WTC11 (cell line): ENCODE results near the gene ADAMTS2. TPM values are rescaled to one million over a fixed set of nuclear protein-coding genes. Genes with fewer than 3 reads are reported as not detected.

Source experiments
- ATAC-seq: fragments of 200-7000 bp; cut with Tn5 transposase; 2 replicates; pipeline ENCODE4 v1.10.0; 2021; ENCODE audit warnings: mild to moderate bottlenecking, moderate library complexity
- CTCF ChIA-PET: fragments of 300-600 bp; sonication (Branson Sonifier 250); formaldehyde crosslinking; loops from one replicate; lab custom pipeline; 2021; ENCODE audit warnings: antibody characterized with exemption; lab: Charles Lee
- POLR2A ChIA-PET: fragments of 350-600 bp; sonication (Branson Sonifier 250); formaldehyde crosslinking; loops from one replicate; lab custom pipeline; 2021; ENCODE audit warnings: antibody characterized with exemption; lab: Charles Lee
- DNase-seq: peaks from one replicate; pipeline ENCODE4 v3.0.0; 2021; ENCODE audit warnings: low spot score
- H3K27ac Mint-ChIP-seq: 2 replicates; pipeline ENCODE4 v1.8.0; 2021; ENCODE audit warnings: mixed read lengths
- H3K27me3 Mint-ChIP-seq: 2 replicates; pipeline ENCODE4 v1.8.0; 2021; ENCODE audit warnings: low read depth, mild to moderate bottlenecking, moderate library complexity, mixed read lengths
- H3K36me3 Mint-ChIP-seq: 2 replicates; pipeline ENCODE4 v1.8.0; 2021; ENCODE audit warnings: mixed read lengths
- H3K4me1 Mint-ChIP-seq: 2 replicates; pipeline ENCODE4 v1.8.0; 2022; ENCODE audit warnings: mixed read lengths
- H3K4me3 Mint-ChIP-seq: 2 replicates; pipeline ENCODE4 v1.8.0; 2021; ENCODE audit warnings: mild to moderate bottlenecking, moderate library complexity, mixed read lengths
- H3K9me3 Mint-ChIP-seq: 2 replicates; pipeline ENCODE4 v1.8.0; 2021; ENCODE audit warnings: mixed read lengths
- ATF2 ChIP-seq: sonication (generic); formaldehyde crosslinking; IDR thresholded peaks from 2 replicates; pipeline ENCODE4 v1.8.1; 2022; ENCODE audit warnings: low read depth, missing genetic modification reagents, borderline replicate concordance
- CBFB ChIP-seq: sonication (generic); formaldehyde crosslinking; IDR thresholded peaks from 2 replicates; pipeline ENCODE4 v1.8.1; 2022; ENCODE audit warnings: mild to moderate bottlenecking, low read depth, missing genetic modification reagents
- CREM ChIP-seq: sonication (generic); formaldehyde crosslinking; IDR thresholded peaks from 2 replicates; pipeline ENCODE4 v1.8.1; 2022; ENCODE audit warnings: mild to moderate bottlenecking, missing genetic modification reagents, moderate library complexity
- E2F5 ChIP-seq: sonication (generic); formaldehyde crosslinking; IDR thresholded peaks from 2 replicates; pipeline ENCODE4 v1.8.1; 2022; ENCODE audit warnings: mild to moderate bottlenecking, moderate library complexity, missing genetic modification reagents
- FOXP1 ChIP-seq: sonication (generic); formaldehyde crosslinking; IDR thresholded peaks from 2 replicates; pipeline ENCODE4 v1.8.0; 2022; ENCODE audit warnings: missing genetic modification reagents, mild to moderate bottlenecking, moderate library complexity, borderline replicate concordance
- MAX ChIP-seq: sonication (generic); formaldehyde crosslinking; IDR thresholded peaks from 2 replicates; pipeline ENCODE4 v1.8.0; 2022; ENCODE audit warnings: mild to moderate bottlenecking, missing genetic modification reagents
- NFATC4 ChIP-seq: fragments of 250-450 bp; sonication (Bioruptor Pico); IDR thresholded peaks from 2 replicates; pipeline ENCODE4 v1.9.0; 2021; ENCODE audit warnings: mild to moderate bottlenecking
- ZNF138 ChIP-seq: sonication (generic); formaldehyde crosslinking; conservative IDR thresholded peaks from 2 replicates; pipeline ENCODE4 v1.8.1; 2022; ENCODE audit warnings: mild to moderate bottlenecking, moderate library complexity, missing genetic modification reagents
- ZNF263 ChIP-seq: sonication (generic); formaldehyde crosslinking; IDR thresholded peaks from 2 replicates; pipeline ENCODE4 v1.8.1; 2022; ENCODE audit warnings: low read depth, mild to moderate bottlenecking, moderate library complexity, missing genetic modification reagents
- total RNA-seq: library from RNA; stranded (reverse); gene quantifications from 3 replicates; pipeline ENCODE4 v1.2.3, GENCODE V29; 2021
- TF ChIP-seq, protein P1 (sequence below): sonication (generic); formaldehyde crosslinking; IDR thresholded peaks from 2 replicates; pipeline ENCODE4 v1.8.0; 2022; ENCODE audit warnings: missing genetic modification reagents
- TF ChIP-seq, protein P2 (sequence below): sonication (generic); formaldehyde crosslinking; IDR thresholded peaks from 2 replicates; pipeline ENCODE4 v1.8.0; 2023; ENCODE audit warnings: missing genetic modification reagents, mild to moderate bottlenecking, borderline replicate concordance
- TF ChIP-seq, protein P3 (sequence below): sonication (generic); formaldehyde crosslinking; IDR thresholded peaks from 2 replicates; pipeline ENCODE4 v1.8.1; 2023; ENCODE audit warnings: mild to moderate bottlenecking, missing genetic modification reagents
- TF ChIP-seq, protein P4 (sequence below): sonication (generic); formaldehyde crosslinking; conservative IDR thresholded peaks from 2 replicates; pipeline ENCODE4 v1.8.1; 2022; ENCODE audit warnings: mild to moderate bottlenecking, missing genetic modification reagents
- TF ChIP-seq, protein P5 (sequence below): fragments of 250-450 bp; sonication (Bioruptor Pico); IDR thresholded peaks from 2 replicates; pipeline ENCODE4 v1.8.0; 2021; ENCODE audit warnings: mild to moderate bottlenecking

ADAMTS2 gene
- total RNA-seq, 1 experiment from 2014 or later, result 11.2 TPM

GRCh38 chr5:179218943-179219330 is 126.3 kb downstream of the ADAMTS2 start:
- ATAC-seq, result no peak
- no peak overlapping the region for H3K4me3 Mint-ChIP-seq
- DNase-seq, result no peak
- H3K9me3 Mint-ChIP-seq, result peaks cover 12% of the 10 kb centered on the region
- peaks cover 2% of the 10 kb centered on the region for H3K4me1 Mint-ChIP-seq
- ChIA-PET POLR2A (no interaction called here), CTCF (no interaction called here)
- H3K27me3 Mint-ChIP-seq, result peaks cover 5% of the 10 kb centered on the region
- H3K36me3 Mint-ChIP-seq, result peaks cover 12% of the 10 kb centered on the region
- no peak for TF ChIP-seq ZNF263
- TF ChIP-seq MAX (CRISPR knock-in tag), result no peak
- no peak for TF ChIP-seq CBFB (CRISPR knock-in tag)
- no peak for TF ChIP-seq ZNF138 (CRISPR knock-in tag)
- no peak for TF ChIP-seq ATF2
- TF ChIP-seq, protein P1, sequence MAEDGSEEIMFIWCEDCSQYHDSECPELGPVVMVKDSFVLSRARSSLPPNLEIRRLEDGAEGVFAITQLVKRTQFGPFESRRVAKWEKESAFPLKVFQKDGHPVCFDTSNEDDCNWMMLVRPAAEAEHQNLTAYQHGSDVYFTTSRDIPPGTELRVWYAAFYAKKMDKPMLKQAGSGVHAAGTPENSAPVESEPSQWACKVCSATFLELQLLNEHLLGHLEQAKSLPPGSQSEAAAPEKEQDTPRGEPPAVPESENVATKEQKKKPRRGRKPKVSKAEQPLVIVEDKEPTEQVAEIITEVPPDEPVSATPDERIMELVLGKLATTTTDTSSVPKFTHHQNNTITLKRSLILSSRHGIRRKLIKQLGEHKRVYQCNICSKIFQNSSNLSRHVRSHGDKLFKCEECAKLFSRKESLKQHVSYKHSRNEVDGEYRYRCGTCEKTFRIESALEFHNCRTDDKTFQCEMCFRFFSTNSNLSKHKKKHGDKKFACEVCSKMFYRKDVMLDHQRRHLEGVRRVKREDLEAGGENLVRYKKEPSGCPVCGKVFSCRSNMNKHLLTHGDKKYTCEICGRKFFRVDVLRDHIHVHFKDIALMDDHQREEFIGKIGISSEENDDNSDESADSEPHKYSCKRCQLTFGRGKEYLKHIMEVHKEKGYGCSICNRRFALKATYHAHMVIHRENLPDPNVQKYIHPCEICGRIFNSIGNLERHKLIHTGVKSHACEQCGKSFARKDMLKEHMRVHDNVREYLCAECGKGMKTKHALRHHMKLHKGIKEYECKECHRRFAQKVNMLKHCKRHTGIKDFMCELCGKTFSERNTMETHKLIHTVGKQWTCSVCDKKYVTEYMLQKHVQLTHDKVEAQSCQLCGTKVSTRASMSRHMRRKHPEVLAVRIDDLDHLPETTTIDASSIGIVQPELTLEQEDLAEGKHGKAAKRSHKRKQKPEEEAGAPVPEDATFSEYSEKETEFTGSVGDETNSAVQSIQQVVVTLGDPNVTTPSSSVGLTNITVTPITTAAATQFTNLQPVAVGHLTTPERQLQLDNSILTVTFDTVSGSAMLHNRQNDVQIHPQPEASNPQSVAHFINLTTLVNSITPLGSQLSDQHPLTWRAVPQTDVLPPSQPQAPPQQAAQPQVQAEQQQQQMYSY (CRISPR knock-in tag), result no peak
- TF ChIP-seq, protein P2, sequence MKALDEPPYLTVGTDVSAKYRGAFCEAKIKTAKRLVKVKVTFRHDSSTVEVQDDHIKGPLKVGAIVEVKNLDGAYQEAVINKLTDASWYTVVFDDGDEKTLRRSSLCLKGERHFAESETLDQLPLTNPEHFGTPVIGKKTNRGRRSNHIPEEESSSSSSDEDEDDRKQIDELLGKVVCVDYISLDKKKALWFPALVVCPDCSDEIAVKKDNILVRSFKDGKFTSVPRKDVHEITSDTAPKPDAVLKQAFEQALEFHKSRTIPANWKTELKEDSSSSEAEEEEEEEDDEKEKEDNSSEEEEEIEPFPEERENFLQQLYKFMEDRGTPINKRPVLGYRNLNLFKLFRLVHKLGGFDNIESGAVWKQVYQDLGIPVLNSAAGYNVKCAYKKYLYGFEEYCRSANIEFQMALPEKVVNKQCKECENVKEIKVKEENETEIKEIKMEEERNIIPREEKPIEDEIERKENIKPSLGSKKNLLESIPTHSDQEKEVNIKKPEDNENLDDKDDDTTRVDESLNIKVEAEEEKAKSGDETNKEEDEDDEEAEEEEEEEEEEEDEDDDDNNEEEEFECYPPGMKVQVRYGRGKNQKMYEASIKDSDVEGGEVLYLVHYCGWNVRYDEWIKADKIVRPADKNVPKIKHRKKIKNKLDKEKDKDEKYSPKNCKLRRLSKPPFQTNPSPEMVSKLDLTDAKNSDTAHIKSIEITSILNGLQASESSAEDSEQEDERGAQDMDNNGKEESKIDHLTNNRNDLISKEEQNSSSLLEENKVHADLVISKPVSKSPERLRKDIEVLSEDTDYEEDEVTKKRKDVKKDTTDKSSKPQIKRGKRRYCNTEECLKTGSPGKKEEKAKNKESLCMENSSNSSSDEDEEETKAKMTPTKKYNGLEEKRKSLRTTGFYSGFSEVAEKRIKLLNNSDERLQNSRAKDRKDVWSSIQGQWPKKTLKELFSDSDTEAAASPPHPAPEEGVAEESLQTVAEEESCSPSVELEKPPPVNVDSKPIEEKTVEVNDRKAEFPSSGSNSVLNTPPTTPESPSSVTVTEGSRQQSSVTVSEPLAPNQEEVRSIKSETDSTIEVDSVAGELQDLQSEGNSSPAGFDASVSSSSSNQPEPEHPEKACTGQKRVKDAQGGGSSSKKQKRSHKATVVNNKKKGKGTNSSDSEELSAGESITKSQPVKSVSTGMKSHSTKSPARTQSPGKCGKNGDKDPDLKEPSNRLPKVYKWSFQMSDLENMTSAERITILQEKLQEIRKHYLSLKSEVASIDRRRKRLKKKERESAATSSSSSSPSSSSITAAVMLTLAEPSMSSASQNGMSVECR, result no peak
- TF ChIP-seq FOXP1, result no peak
- no peak for TF ChIP-seq CREM (CRISPR knock-in tag)
- TF ChIP-seq, protein P3, sequence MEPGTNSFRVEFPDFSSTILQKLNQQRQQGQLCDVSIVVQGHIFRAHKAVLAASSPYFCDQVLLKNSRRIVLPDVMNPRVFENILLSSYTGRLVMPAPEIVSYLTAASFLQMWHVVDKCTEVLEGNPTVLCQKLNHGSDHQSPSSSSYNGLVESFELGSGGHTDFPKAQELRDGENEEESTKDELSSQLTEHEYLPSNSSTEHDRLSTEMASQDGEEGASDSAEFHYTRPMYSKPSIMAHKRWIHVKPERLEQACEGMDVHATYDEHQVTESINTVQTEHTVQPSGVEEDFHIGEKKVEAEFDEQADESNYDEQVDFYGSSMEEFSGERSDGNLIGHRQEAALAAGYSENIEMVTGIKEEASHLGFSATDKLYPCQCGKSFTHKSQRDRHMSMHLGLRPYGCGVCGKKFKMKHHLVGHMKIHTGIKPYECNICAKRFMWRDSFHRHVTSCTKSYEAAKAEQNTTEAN (CRISPR knock-in tag), result no peak
- TF ChIP-seq, protein P4, sequence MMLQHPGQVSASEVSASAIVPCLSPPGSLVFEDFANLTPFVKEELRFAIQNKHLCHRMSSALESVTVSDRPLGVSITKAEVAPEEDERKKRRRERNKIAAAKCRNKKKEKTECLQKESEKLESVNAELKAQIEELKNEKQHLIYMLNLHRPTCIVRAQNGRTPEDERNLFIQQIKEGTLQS, result no peak
- TF ChIP-seq E2F5 (CRISPR knock-in tag), result no peak
- TF ChIP-seq, protein P5, sequence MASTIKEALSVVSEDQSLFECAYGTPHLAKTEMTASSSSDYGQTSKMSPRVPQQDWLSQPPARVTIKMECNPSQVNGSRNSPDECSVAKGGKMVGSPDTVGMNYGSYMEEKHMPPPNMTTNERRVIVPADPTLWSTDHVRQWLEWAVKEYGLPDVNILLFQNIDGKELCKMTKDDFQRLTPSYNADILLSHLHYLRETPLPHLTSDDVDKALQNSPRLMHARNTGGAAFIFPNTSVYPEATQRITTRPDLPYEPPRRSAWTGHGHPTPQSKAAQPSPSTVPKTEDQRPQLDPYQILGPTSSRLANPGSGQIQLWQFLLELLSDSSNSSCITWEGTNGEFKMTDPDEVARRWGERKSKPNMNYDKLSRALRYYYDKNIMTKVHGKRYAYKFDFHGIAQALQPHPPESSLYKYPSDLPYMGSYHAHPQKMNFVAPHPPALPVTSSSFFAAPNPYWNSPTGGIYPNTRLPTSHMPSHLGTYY (CRISPR knock-in tag), result no peak
- no peak for TF ChIP-seq NFATC4 (CRISPR knock-in tag)
- no peak overlapping the region for H3K27ac Mint-ChIP-seq
